ENCODE data around the gene ADGRF1.
"Not testable (repeated sequence)": the region's sequence is repeated elsewhere in the genome, so short reads cannot be mapped to it uniquely, and the experiment has no call there.

Gene ADGRF1

DNA sequence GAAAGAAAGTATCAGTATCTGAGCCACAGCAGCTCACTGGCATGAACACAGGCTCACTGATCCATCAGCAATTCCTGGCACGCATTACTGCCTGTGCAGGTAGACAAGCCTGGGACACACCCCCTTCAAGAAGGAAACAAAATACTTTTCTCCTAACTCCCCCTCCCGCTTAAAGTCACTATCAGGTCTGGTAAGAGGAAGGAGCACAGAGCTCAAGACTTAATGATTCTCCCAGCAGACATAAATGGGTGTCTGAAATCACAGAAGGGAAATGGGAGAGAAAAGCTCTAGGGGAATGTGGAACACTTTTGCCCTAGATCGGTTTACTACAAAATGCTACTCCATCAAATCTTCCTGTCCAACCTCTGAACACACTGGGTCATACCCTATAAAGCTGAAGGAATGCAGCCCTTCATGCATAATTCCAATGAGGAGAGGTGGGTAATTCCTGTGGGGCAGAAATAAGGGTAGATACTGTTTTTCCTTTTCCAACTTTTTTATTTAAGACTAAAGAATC lies at the start of gene ADGRF1:
Gene ADGRF1, minus strand, starts transcription at position 58 of the 517 bp plus-strand sequence. CDS start 13,271 bp downstream, outside the sequence.
- no peak for DNase-seq (ENCODE audit: low read depth, low spot score)

DNA sequence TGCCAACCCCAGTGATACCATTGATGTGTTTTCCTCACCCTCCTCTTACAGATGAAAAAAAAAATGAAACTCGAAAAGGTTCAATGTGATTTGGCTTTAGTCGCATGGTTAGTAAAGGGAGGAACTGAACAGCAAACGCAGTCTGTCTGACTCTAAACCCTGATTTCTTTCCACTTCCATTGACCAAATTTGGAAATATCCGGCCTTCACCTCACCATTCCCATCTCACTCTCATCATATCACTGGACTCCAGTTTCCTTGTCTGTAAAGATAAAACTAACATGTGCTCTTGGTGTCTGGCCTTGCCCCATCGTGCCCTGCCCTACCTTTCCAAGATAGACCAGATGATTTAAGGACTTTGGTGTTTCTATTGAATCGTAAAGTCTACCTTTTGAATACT lies 48.7 kb upstream of the ADGRF1 start:
- DNase-seq (ENCODE audit: low read depth, low spot score) = no peak

DNA sequence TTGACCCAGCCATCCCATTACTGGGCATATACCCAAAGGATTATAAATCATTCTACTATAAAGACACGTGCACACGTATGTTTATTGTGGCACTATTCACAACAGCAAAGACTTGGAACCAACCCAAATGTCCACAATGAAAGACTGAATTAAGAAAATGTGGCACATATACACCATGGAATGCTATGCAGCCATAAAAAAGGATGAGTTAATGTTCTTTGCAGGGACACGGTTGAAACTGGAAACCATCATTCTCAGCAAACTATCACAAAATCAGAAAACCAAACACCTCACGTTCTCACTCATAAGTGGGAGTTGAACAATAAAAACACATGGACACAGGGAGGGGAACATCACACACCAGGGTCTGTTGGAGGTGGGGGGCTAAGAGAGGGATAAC lies 47.3 kb upstream of the ADGRF1 start:
- not testable (repeated sequence) for DNase-seq (ENCODE audit: low read depth, low spot score)

DNA sequence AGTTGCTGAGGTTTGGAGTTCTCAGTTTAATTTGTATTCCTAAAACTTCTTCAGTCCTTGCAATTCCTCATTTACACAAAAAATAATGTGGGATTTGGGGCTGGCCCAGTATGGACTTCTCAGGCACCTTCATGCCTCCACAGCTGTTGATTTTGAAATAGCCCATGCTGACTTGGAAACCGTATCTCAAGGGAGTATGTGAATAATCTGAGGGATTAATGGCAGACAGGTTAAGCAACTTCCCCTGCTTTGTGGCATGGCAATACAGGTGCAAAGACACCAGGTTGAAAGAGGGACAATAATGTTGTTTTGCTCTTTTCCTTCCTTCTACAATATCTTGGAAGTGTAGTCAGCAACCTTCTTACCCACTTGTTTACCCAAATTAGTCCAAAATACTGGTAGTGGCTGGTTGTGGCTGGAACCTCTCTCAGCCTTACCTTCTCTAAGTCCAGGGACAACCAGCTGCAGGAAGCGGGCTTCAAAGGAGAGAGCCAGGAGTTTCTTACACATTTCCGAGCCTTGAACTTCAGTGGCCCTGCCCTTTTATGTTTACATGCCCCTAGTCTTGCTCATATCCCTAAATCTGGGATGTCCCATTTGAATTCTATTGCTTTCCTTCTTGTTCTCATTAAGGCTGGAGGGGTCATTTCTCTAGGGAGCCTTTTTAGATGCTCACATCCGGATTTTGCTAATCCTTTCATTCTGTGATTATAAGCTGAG lies 44.1 kb upstream of the ADGRF1 start:
- DNase-seq (ENCODE audit: low read depth, low spot score) = no peak

DNA sequence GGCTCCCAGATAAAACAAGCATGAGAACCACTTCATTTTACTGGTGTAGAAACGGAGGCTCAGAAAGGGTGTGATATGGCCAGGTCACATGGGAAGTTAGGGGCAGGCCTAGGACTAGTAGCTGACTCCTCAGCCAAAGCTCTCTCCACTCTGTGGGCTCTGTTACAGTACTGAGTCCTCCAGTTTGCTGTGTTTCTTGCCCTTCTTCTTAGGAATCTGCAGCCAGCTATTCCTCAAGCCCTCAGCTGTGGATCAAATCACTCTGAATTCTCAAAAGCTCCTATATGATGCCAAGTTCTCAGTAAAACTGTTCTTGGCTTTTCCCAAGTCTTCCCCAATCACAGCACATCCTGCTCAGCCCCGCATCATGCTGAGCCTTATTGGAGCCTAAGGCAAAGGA lies 42.5 kb upstream of the ADGRF1 start:
- DNase-seq (ENCODE audit: low read depth, low spot score) = no peak

DNA sequence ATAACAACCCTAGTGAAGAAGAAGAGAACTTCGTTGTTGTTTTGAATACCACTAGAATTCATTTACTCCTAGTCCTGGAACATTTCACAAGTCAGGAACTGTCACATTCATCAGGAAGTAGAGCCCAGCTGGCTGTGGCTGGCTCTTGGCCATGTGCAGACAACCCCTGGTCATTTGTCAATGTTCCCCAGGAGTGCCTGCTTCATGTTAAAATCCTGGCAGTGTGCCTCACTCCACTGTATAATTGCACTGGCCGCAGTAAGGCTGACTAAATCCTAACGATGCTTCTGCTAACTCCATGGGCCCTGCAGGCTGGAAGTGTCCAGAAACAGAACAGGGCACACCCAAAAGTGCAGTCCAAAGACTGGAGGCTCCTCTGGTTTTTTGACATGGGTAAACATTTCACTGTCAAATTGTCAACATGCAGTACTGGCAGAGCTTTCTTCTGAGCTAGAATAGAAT lies 41.5 kb upstream of the ADGRF1 start:
- DNase-seq (ENCODE audit: low read depth, low spot score) = no peak

DNA sequence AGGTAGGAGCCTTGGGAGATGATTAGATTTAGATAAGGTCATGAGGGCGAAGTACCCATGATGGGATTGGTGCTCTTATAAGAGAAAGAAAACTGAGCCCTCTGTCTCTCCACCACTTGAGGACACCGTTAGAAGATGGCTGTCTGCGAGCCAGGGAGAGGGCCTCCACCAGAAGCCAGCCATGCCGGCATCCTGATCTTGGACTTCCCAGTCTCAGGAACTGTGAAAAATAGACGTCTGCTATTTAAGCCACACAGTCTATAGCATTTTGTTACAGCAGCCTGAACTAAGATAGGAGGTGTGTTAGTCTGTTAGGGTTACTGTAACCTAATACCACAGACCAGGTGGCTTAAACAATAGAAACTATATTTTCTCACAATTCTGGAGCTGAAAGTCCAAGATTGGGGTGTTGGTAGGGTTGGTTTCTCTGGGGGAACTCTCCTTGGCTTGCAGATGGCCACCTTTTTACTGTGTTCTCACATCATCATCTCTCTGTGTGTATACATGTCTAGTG lies 38.0 kb upstream of the ADGRF1 start:
- DNase-seq (ENCODE audit: low read depth, low spot score) = no peak

DNA sequence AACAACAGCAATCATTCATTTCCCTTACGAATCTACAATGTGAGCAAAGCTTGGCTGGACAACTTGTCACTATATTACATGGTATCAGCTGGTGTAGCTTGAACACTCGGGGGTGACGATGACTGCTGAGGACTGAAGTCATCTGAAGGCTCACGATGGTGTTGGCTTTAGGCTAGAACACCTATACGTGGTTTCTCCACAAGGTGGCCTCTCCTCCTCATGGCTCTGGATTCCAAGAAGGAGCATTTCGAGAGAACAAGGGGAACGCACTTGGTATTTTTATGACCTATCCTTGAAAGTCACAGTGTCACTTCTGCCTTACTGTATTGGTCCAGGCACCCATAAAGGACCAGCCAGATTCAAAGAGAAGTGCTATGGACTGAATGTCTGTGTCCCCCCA lies 37.5 kb upstream of the ADGRF1 start:
- no peak for DNase-seq (ENCODE audit: low read depth, low spot score)

DNA sequence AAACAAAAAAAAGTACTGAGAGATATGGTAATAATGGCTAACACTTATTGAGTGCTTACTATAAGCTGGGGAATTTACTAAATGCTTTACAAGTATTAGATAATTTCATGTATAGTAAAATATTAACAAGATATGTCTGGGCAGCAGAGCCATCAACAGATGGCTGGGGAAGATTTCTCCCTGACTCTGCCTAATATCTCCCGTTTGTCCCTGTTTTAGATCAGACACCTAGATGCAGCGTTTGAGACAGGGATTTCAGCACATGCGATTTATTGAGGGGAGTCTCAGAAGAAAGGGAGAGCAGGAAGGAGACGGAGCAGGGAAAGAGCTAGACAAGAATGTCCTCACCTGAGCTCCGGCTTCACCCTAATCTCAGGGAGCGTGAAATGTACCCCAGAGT lies 36.9 kb upstream of the ADGRF1 start:
- DNase-seq (ENCODE audit: low read depth, low spot score) = no peak

DNA sequence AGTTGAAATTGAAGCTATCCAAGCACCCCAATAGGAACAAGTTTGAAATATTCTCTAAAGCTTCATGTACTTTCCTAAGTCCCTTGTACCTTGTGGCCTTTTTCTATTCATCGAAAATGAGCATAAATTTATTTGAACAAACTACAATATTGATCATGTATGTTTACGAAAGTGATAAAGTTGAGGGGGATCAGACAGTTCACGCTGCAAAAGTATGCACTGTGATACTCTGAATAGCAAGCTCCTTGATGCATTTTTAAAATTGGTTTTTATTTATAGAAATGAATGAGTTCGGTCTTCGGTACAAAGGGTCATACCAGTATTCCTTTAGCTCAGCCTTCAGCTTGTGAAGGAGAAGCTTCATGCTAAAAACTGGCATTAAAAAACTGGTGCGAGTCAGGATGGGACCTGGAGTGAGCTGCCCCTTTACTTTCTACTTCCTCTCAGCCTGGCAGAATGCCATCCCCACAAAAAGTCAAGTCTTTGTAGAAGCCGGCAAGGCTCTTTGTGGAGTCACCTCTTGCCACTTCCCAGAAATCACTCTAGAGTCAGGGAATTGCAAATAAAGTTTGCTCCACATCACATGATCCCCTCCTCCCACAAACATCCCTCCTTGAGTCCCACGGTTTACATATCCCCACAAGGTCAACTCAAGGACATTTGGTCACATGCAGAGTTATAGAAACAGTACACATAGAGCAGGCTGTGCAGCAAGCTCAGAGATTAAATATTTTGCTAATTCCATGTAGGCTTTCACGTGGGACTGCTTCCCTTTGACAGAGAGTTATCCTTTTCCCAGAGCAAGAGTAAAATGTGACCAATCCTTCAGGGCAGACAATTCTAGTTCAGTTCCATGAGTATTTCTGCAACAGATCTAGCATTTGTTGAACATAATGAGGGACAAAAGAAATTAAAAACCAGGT lies 34.6 kb upstream of the ADGRF1 start:
- DNase-seq (ENCODE audit: low read depth, low spot score) = no peak

DNA sequence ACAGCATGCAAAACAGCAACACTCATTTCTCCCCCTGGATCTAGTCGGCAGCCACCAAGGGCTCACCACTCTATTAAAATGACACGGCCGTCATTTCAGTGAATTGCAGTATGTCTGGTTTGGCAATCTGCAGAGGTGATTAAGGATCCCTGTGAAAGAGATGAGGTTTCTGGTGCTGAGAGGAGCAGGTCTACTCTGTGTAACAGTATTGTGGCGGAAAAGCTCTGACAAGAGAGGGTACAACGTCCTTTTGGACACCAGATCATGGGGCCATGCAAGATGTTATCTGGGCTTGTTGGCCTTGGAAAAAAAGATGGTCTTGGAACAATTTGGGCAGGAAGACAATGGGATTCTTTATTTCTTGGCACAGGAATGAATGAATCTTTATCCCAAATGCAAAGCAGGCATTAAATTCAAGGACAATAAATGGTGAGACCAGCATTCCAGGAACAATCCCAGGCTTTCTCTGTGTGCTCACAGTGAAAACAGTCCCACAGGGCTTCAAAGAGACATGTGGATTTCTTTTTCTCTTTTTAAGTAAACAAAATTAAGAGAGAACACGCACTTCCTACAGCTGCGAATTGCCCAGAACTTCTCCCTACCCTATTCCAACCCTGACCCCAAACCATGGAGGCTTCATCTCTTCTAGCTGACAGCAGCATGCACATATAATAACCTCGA lies 33.7 kb upstream of the ADGRF1 start:
- no peak for DNase-seq (ENCODE audit: low read depth, low spot score)

DNA sequence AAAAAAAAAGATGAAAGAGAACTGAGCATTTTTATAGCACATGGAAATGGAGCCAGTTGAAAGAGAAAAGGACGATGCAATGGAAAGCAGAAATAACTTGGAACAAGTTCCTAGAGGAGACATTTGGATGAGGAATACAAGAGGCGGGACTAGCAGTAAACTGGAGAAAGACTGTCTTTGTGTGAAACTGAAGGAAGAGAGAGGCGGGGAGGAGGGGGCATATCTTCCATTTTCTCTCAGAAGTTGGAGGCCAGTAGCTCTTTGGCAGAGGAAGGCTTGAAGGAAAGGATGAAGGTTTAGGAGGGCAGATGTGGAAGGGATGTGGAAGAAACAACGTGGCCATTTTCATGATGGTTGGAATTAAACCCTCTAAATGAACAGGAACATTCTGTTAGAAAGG lies 33.0 kb upstream of the ADGRF1 start:
- no peak for DNase-seq (ENCODE audit: low read depth, low spot score)

DNA sequence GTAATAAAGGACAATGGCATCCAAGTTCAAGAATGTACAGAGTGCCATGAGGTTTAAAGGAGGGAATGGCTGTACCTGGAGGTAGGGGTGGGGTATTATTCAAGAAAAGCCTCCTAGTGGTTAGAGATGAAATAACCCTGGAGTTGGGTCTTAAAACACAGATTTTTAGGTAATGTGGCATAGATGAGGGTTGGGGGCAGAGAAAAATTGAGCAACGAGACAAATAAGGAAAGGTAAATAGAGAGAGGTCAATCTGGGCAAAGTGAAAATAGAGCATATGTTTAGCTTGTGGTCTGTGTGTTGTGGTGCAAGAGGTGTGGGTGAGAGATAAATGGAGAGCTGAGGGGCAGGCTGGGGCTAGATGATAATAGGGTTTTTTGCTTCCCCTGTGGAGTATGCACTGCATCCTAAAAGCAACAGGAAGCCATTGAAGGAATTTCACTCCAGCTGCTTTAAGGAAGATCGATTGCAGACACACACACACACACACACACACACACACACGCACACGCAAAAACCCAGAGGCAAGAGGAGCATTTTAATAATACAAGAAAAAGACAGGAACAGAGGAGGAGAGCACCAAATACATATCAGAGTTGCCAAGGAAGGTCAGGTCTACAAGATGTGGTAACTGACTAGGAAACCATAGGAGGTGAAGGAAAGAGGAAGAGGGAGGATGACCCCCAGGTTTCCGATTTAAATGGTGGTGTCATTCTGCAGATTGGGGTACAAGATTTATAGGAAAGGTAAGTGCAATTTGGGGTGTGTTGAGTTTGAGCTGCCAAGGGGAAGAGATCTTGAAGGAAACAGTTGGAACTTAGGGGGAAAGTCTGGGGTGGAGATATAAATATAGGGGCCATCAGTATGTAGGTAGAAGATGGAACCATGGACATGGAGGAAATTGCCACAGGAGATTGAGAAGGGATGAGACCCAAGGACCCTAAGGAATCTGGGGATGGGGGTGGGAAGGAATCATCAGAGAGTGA lies 31.3 kb upstream of the ADGRF1 start:
- no peak for DNase-seq (ENCODE audit: low read depth, low spot score)

DNA sequence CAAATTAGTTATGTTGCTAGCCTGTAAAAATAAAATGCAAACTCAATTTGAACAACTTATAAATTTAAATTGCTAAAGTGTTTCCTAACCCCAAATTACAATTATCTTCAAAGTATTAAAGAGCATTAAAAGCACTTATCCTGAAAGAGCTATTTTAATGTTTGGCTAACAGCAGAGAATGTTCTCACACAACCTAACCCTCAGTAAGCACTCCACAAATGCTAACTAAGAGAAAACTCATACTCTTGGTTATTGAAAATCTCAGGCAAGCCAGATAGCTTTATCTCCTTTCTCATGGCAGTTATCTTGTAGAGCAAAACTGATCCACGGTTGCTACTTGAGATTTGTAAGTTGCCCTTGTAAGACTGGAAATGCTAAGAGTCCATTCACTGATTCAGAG lies 30.5 kb upstream of the ADGRF1 start:
- DNase-seq (ENCODE audit: low read depth, low spot score) = no peak

DNA sequence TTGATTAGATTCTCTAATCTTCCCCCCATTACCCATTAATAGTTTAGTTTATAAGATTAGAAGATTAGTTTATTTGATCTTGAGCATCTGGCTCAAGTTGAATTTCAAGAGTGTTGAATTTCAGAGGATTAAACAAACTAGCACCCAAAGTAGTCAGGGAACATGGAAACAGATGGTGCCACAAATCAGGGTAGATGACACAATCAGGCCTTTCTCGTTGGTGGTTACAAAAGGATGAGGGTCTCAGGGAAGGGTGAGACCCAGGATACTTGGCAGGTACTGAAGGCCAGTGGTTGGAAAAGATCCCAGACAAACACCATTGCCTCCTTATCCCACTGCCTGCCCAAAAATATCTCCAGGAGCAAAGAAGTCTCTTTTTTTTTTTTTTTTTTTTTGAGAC lies 29.5 kb upstream of the ADGRF1 start:
- DNase-seq (ENCODE audit: low read depth, low spot score) = no peak

DNA sequence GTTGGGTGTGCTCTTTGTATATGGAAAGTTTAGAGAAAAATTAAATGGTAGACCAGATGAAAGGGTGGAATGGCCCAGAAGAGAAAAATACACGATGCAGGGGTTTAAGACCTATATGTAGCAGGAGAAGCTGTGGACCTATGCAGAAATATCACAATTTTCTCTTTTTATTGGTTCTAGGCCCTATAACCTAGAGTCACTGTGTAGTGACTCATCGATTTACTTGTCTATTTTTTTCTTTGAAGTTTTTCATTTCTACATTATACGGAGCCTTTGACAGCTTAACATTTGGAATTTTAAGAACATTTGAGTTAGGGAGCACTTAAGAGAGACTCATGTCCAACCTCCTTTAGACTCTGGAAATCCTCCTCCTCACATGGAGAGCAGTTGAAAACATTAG lies 28.3 kb upstream of the ADGRF1 start:
- no peak for DNase-seq (ENCODE audit: low read depth, low spot score)

DNA sequence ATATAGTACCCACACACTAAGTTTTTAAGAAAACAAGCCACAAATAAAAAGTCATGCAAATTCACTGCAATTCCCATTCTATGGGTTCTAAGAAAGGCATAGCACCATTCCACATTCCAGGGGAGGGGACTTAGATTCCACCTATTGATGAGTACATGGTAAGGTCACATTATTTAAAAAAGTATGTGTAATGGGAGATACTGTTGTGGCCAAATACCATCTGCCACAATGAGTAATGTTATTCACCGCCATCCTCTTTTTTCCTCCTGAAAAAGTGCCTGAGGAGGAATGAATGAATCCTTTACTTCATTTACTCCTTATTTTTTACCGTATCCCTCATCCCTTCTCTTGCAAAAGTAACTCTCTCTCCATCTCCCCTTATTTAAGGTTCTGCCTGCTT lies 27.0 kb upstream of the ADGRF1 start:
- DNase-seq (ENCODE audit: low read depth, low spot score) = no peak

DNA sequence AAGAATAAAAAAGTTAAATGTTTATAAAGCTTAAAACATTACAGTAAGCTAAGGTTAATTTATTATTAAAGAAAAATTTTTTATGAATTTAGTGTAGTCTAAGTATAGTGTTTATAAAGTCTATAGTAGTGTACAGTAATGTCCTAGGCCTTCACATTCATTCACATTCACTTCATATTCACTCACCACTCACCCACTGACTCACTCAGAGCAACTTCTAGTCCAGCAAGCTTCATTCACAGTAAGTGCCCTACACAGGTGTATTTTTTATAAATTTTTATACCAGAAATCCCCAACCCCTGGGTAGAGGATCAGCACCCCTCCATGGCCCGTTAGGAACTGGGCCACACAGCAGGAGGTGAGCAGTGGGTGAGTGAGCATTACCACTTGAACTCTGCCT lies 24.3 kb upstream of the ADGRF1 start:
- DNase-seq (ENCODE audit: low read depth, low spot score) = no peak

DNA sequence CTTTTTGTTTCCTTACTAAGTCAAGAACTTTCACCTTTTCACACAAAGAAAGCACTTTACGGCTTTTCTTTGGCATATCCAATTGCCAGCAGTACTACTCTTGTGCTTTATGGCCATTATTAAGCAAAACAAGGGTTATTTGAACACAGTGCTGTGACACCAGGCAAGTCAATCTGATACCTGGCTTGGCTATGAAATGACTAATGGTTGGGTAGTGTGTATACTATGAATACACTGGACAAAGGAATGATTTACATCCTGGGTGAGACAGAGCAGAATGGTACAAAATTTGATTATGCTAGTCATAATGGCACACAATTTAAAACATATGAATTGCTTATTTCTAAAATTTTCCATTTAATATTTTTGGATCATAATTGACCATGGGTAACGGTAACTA lies 22.1 kb upstream of the ADGRF1 start:
- DNase-seq (ENCODE audit: low read depth, low spot score) = no peak

DNA sequence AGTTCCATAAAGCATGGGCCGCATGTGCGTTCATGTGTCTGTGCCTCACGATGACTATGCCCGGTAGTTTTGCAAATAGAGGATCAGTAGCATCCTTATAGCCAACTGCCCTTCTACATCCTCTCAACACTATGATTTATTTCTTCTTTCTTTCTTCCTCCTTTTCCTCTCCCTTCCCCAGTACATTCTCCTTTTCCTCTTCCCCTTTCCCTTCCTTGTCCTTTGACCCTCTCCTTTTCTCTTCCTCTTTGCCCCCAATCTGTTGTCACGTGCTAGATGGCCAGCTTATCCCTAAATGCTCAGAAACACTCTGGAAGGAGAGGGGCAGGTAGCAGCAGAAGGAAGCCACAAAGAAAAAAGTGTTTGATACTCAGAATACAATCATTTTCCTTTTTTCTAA lies 20.2 kb upstream of the ADGRF1 start:
- DNase-seq (ENCODE audit: low read depth, low spot score) = no peak

All from activated CD4-positive, CD25-positive, alpha-beta regulatory T cell treated with anti-CD3 and anti-CD28 coated beads, Interleukin-2, amount 50 U/mL, for 16 hours (primary cell).